GM18502 (cell line): ENCODE measurements around the gene ANTXR2.

Experiments used
- ATAC-seq: cut with Tn5 transposase; IDR thresholded peaks from one replicate; pipeline ENCODE4 v1.9.1; 2021; ENCODE audit warnings: mild to moderate bottlenecking; ENCODE audit not compliant: unreplicated experiment, poor library complexity

The ANTXR2 gene

GRCh38 chr4:80092847-80093246 lies 19.8 kb upstream of the ANTXR2 start:
- ATAC-seq = no peak

DNA sequence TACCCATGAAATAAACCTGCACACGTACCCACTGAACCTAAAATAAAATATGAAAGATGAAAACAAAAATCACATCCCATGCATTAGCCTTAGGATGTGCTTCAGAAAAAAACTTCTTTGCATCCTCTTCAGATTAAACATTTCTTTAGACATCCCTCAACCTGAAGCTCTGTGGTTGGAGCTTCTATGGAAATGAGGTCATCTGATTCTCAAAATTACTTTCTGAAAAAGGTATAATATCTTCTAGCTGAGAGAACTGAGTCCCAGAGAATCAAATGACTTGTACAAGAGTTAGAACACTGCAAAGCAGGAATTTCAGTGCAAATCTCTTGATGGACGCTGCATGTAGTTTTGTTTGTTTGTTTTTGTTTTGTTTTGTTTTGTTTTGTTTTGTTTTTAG lies 19.1 kb upstream of the ANTXR2 start:
- ATAC-seq = no peak

- ATAC-seq = no peak
Measured at GRCh38 chr4:80091688-80092087, 18.7 kb upstream of the ANTXR2 start.

- no peak for ATAC-seq
Measured at GRCh38 chr4:80091184-80091583, 18.2 kb upstream of the ANTXR2 start.

- no peak for ATAC-seq
Measured at GRCh38 chr4:80090090-80090489, 17.1 kb upstream of the ANTXR2 start.

DNA sequence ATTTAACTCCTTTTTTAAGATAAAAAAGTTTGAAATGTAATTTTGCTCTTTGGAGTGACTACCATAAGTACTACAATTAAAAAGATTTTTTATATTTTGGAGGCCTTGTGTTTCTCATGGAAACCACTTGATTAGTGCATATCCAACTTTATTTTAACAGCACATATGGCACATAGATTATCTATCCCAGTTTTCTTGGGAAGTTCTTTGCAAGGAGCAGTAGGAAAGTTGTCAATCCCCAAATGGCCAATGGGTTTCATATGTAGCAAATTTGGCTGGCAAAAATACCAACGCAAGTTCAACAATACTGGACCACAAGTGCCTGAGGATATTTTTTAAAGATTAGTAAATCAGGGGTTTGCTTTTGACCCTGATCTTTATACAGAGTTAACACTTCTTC lies 15.4 kb upstream of the ANTXR2 start:
- no peak for ATAC-seq

- ATAC-seq = no peak
Measured at GRCh38 chr4:80086296-80086695, 13.3 kb upstream of the ANTXR2 start.

DNA sequence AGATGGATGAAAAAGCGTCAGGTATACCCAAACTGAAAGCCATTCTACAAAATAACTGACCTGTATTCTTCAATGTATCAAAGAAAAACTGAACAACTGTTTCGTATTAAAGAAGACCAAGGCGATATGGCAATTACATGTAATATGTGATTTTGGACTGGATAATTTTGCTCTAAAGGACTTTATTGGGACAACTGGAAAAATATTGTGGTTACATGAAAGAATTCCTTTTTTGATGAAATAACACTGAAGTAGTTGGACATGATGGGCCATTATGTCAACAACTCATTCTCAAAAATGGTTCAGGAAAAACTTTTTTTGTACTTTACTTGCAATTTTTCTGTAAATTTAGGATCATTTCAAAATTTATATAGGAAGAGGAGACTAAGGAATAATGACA lies 12.1 kb upstream of the ANTXR2 start:
- no peak for ATAC-seq

DNA sequence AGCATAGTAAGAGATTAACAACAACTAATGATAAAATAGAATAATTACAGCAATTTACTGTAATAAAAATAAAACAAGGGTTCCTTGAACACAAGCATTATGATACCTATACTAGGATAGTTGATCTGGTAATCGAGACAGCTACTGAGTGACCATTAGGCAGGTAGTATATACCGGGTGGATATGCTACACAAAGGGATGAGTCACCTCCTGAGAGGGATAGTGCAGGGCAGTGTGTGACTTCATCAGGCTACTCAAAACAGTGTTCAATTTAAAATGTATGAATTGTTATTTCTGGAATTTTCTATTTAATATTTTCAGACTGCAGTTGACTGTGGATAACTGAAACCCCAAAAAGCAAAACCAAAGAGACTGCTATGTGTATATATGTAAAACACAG lies 9.7 kb upstream of the ANTXR2 start:
- ATAC-seq = no peak

DNA sequence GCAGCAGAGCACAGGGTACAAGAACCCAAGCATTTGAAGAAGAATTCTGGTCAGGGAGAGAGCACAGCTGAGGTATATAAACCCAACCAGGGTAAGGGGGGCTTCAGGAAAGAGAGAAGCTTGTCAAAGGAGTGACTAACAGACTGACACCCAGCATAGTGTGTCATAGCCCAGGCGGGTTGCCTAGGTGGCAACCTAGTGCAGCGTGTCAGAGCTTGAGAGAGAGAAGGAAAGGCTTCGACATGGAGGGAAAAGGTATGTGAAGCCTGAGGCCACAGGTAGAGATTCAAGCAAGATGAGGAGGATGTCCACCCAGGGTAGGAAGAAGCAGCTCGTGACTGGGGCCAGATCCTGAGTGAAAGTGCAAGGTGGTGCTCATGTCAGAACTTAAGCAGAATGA lies 8.5 kb upstream of the ANTXR2 start:
- no peak for ATAC-seq

DNA sequence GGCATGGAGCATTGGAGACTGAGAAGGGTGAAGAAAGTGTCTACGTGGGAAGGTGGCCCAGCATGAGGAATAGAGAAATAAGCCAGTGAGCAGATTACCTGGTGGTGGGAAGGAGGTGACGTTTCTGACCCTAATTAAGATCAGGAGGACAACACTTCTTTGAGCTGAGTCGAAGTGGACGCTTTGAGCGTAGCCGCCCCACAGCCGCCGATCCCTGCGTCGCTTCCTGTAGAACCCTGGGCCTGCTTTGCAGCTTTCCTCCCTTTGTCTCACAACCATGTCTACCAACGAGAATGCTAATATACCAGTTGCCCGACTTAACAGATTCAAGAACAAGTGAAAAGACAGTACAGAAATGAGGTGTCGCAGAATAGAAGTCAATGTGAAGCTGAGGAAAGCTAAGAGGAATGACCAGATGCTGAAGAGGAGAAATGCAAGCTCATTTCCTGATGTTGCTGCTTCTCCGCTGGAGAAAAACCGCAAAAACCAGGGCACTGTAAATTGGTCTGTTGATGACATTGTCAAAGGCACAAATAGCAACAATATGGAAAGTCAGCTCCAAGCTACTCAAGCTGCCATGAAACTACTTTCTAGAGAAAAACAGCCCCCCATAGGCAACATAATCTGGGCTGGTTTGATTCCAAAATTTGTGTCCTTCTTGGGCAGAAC lies 6.4 kb upstream of the ANTXR2 start:
- ATAC-seq = no peak

GRCh38 chr4:80078346-80079092 lies 5.5 kb upstream of the ANTXR2 start:
- no peak for ATAC-seq

DNA sequence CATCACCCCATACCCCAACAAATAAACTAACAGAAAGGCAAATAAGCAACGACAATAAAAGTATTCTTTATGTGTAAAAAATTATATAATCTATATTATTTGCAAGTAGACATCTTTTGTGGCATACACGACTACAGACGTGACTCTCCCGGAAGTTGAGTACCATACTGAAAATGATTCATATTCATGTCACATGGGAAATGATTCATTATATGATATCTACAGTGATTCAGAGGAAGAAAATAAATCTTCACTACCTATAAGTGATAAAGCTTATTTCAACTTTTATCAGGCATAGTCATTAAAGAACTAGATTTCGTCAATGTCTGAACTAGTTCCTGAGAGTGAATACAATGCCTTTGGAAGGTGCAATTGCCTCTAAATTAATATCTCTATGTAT lies 4.6 kb upstream of the ANTXR2 start:
- no peak for ATAC-seq

DNA sequence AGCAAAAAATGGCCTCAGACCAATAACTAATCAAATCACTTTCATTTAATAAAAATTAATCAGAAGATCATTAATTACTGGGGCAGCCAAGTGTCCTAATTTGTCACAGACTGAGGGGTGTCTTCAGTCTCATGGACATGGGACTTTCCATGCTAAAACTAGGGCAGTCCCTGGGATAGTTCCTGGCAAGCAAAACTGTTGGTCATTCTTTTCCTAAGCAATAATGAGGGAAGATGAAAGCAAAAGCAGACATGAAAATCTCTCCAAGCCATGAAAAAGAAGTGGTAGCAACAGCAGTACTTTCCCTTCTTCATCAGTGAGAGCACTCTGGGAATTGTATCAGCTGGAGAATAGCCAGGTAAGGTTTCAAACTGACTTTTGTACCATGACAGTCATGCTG lies 3.7 kb upstream of the ANTXR2 start:
- ATAC-seq = no peak

GRCh38 chr4:80075995-80076675 lies 3.1 kb upstream of the ANTXR2 start:
- ATAC-seq = no peak

GRCh38 chr4:80074651-80075050 lies 1.6 kb upstream of the ANTXR2 start:
- ATAC-seq = no peak

DNA sequence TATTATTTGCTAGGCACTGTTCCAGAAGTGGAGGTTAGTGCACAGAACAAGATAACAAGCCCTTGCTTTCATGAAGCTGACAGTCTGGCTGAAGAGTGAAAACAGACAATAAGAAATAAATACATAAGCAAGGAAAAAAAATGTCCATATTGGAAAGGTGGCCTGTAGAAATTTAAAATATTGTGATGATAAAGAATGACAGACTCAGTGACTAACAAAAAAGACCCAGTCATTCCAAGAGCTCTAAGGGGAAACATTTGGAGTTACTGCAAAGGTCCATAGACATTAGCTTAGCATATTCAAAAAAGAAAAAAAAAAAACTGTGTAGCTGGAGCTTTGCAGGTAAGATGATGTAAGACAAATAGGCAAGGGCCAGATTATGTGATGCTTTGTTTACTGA lies 1.0 kb upstream of the ANTXR2 start:
- ATAC-seq = no peak

- ATAC-seq = peak; percentile 63
Measured at GRCh38 chr4:80073473-80074008, 512 bp upstream of the ANTXR2 start.

GRCh38 chr4:80072228-80072743 lies 743 bp downstream of the ANTXR2 start:
- peak; percentile 23 for ATAC-seq

DNA sequence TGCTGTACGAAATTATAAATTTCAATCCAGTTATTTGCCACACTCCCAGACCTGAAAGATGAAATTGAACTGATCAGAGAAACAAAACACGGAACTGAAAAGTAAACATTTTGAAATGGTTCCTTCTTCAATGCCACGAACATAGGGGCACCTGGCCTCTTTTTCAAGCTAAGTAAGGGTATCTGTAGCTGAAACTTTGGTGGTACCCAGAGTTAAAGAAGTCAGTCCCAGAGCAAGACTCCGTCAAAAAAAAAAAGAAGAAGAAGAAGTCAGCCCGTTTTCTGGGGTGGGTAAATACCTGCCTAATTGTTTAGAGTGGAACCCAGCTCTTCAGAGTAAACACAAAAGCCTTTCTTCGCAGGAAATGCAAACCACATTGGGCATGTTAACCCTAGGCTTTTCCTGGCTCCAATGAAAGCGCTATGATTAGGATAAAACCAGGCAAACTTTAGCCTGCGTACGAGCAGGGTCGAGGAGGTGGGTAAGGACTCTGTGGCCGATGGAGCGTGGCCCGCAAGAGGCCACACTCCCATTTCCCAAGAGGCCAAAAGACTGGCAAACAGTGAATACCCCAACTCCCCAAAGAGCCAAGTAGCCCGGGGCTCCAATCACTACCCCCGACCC lies 1.3 kb downstream of the ANTXR2 start:
- ATAC-seq = peak; percentile 32
